HG03066 (cell line): ENCODE data around the gene NPL.

Experiments
- ATAC-seq: cut with Tn5 transposase; IDR thresholded peaks from one replicate; pipeline ENCODE4 v1.9.1; 2021; ENCODE audit warnings: low read depth; ENCODE audit not compliant: unreplicated experiment

NPL gene

DNA sequence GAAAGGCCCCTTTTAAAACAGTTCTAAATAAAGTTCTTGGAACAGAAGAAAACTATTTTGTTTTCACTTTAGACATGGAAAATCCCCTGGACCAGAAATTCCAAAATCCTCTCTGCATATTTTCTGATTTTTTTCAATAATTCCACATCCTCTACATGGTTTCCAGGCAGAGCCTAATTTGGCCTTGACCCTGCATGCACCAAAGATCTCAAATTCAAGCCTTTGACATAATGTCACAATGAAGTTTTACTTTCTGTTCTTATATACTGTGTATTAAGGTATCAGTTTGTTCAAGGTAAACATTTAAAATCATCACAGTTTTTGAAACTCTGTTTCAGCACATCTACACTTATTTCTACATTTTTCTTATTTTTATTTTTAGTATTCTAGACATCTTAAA is 12.2 kb upstream of the NPL start:
- no peak for ATAC-seq

DNA sequence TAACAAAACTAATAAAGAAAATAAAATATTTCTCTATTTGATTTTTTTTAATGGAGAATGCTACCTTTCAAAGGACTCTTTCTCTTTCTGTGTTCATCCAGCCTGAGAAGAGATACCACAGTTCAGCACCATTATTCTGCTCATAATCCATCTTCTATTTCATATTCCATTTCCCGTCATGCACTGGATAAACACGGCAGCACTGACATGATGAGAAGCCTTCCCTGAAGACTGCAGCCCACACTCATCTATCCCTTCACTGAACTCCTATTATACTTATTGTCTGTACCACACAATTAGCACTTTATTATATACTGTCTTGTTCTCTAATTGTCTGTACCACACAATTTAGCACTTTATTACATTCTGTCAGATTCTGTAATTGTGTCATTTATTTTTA is 10.7 kb upstream of the NPL start:
- no peak for ATAC-seq

DNA sequence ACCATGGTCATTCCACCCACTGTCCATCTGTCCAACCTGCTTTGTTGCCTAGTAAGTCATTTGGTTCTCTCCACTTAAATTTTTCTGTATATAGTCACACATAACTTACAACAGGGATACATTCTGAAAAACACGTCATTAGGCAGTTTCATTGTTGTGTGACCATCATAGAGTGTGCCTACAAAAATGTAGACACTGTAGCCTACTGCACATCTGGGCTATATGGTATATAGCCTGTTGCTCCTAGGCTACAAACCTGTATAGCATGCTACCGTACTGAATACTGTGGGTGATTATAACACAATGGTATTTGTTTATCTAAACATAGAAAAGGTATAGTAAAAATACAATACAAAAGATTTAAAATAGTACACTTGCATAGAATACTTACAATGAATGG is 10.0 kb upstream of the NPL start:
- no peak for ATAC-seq

GRCh38 chr1:182781841-182782586 is 7.6 kb upstream of the NPL start:
- peak; percentile 76 for ATAC-seq

- ATAC-seq = no peak
Observed at GRCh38 chr1:182782587-182782913, 7.0 kb upstream of the NPL start.

GRCh38 chr1:182783068-182783467 is 6.5 kb upstream of the NPL start:
- ATAC-seq = no peak

DNA sequence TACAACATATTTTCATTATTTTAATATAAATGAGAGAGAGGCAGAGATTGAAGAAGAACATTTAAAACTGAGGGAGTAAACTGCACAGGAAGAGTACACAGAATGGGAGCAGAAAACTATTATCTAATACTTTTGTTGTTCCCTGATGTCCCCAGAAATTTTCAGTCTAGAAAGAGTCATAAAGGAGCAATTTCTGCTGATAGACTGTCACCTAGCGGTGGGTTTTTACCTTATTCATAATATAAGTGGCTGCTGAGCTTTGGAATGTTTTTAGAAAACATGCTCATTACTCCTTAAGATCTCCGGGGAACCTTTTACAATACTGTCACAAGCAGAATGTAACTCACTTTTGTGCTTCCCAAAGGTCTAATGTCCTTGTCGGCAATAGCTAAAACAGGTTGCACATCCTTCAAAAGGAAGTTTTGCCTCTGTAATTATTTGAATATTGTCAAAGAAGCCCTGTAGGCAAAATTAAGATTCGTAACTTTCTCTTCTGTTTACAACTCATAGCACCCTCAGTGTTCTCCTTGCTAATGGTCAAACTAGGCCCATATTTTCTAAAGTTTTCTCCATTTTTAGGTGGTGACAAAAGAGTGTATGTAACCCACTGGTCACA is 4.9 kb upstream of the NPL start:
- no peak for ATAC-seq

DNA sequence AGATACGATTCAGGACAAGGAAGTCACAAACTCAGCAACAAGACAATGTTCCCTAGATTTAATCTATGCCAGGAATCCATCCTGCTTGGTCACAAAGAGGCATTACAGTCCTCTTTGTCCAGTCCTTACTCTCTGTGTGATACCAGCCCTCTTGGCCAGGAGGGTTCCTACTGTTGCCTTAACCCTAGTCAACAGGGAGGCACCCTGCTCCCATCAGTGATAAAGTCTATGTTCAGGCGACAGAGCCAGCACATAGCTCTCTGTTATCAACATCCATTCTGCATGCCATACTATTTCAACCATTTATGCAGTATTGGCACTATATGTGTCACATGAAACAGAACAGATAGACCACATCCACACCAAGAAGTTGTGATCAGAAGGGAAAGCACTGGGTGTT is 4.4 kb upstream of the NPL start:
- no peak for ATAC-seq

- no peak for ATAC-seq
Observed at GRCh38 chr1:182786223-182786994, 3.2 kb upstream of the NPL start.

DNA sequence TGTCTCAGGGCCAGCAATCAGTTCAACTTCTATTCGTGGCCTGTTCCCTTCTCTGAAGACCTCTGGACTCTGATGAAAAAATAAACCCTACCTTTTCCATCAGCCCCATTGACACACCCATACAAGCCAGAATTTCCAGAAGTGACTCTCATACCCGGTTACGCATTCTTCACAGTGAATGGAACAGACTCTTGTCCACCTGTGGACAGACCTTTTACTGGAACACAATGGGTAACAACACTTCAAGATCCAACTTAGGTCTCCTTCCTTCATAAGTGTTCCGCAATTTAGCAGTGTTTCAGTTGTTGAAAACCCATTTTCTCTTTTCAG is 2.6 kb upstream of the NPL start:
- no peak for ATAC-seq

DNA sequence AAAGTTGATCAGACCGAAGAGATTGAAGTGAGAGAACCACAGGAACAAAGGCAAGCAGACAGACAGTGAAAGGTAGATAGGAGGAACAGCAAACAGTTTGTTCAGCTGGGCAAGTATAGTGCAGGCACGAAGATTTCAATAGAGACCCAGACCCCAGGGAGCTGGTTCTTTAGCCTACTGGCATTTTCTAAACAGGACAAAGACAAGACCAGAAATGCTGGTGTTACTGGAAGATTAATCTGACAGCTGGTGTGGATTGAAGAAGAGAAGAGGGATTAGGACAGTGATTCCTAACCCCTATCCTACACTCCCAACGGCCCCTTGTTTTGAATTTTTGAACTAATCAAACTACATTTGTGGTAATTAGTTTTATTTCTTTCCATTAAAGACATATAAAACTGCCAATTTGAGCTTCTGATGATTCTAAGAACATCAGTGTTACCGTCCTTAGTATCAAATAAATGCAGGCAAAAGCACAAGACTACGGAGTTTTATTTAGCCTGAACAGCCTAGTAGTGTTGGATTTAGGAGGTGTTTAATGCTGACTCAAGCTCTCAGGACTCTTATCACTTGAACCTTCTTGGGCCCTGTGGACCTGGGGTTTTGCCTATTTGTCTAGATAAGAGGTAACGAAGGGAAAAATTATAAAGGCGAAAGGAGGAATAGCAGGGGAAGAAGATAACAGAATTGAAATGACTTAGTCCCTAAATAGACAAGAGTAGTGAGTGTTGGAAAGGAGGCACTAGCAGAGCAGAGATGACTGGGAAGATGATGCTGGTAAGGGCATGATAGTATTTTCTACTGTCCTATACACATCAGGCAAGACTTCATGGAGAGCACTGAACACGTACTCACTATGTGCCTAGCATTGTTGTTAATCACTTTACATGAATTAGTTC is 2.0 kb downstream of the NPL start:
- ATAC-seq = no peak

DNA sequence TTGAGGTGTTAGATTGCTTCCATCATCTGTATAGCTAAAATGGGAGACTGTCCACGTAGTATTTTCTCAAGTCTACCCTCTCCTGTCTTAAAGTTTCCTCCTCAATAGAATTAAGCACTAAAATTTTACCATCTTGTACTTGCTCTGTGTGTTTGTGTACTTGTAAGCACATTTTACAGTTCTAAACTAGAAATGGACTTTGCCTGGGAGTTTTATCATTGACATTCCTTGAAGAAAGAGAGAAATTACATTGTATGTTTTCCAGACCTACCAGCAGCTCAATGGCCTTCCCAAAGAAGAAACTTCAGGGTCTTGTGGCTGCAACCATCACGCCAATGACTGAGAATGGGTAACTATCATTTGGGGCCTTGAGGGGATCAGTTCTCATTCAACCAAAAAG is 4.5 kb downstream of the NPL start:
- no peak for ATAC-seq

DNA sequence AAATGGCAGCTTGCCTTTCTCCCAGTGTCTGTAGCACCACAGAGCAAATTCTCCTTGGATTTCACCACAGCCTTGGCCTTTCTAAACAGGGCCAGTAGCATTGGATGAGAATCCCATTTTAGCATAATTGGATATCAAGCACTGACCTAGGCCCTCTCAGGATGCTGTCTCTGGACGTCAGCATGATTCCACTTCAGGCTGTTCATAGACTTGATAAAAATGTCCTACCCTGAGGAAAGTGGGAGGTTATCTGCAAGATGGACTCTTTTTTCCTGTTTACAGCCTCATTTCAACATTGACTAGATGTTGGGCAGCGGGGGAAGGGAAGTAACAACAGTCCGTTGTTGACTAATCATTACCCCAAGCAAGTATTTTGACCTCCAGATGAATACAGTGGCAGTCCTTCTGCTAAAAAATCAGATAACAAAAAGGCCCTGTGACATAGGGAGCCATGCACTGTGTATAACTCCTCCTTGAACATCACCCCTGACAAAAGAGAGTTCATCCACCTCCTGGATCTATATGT is 5.2 kb downstream of the NPL start:
- ATAC-seq = no peak

DNA sequence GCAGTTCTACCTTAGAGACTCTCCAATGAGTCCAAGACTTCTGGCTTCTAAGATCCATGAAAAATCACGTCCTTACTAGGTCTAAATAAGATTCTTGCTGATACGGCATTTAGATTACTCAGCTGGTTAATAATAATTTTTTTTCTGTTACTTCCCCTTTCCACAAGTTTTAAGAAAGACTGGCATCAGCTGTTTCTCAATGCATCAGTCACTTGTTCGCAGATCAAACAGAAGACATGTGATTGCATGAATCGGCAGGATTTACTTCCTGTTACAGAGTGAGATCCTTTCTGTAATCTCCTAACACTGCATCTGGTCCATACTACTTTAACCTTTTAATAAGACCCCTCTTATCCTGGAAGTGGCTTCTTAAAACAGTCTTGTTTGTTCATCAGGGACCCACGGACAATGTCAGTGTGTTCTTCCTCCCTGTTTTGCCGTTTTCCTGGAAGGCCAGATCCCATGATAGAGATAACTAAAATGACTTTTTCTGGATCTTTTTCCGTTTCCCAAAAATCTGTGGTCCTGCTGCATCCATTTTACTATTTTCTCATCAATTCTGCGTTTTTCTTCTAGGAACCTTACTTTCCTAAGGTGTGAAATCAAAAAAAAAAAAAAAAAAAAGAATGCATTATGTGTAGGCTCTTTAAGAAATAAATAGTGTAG is 6.1 kb downstream of the NPL start:
- ATAC-seq = no peak

DNA sequence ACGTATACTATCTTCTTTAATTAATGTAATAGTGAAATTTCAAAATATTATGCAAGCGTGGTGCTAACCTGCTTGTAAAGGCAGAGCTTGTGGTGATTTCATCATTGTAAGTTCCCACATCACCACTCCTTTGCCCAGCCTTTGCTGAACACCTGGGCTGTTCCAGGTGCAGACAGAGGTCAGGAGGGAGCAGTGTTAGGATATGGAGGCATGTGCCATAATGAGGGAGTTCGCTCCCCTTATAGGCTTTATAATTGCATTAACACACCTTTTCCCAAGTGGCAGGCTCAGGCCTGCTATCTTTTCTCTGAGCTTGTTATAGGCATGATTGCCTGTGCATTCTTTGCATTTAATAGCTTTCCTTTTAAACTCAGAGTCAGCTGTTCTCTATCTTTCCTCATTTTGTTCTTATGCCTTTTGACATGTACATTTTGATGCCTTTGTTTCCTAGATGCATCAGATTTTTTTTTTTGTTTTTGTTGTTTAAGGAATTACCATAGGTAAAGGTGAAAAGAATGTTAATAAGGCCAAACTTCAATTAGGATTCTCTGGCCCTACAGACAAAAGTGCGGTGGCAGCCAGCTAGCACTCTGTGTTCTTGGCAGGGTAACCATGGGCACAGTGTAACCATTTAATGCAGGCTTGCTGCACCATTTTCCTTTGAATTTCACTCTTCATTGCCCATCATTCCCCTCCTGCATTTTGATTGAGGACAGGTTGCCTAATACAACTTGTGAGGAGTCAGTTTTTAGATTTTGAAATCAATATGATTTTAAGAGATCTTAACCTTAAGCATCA is 12.6 kb downstream of the NPL start:
- no peak for ATAC-seq

DNA sequence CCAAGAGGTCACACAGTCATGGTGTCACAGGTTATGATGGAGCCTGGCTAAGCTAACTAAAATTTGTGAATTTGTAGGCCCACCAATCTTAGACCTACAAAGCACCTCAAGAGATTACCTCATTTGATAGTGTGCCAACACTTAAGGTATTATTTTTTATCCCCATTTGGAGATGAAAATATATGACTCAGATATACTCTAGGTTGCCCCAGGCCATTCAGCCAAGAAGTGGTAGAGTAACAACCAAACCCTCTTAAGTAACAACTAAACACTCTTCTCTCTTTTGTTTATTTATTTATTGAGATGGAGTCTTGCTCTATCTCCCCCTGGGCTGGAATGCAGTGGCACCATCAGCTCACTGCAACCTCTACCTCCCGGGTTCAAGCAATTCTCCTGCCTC is 14.3 kb downstream of the NPL start:
- ATAC-seq = no peak

GRCh38 chr1:182806015-182806678 is 16.6 kb downstream of the NPL start:
- no peak for ATAC-seq

DNA sequence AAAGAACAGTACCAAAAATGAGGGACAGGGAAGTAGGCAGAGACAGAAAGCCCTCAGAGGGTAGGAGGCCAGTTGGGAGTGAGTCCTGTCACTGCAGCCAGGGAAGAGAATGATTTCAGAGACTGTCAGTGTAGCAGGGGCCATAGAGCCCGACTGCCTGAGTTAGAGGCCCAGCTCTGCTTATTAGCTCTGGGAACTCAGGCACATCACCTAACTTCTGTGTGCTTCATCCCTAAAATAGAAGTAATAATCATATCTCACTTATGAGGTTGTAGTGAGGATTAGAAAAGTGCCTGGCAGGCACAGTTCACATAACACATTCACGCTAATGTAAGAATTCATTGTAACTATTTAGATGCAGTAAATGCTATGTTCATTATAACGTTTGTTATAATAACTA is 18.3 kb downstream of the NPL start:
- ATAC-seq = no peak

GRCh38 chr1:182809414-182809957 is 19.9 kb downstream of the NPL start:
- no peak for ATAC-seq
